ENCODE measurements around the gene DNPH1.

The DNPH1 gene

DNA sequence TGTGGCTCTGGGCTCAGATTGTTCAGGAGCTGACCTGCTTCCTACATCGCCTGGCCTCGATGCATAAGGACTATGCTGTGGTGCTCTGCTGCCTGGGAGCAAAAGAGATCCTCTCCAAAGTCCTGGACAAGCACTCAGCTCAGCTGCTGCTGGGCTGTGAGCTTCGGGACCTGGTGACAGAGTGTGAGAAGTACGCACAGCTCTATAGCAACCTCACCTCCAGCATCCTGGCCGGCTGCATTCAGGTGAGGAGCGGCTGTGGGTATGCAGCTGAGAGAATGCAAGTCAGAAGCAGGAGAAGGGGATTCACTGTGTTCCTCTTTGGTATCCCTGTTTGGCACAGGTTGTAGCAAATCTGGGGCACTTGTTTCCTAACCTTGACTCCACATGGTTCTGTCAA, 29.4 kb downstream of the DNPH1 start:
- no peaks in the 10 kb centered on the region for H3K27me3 ChIP-seq (ENCODE audit: control insufficient read depth in 1 of 2, insufficient read depth in 1 of 2, low read length in 2 of 2)
- no peak overlapping the region for H2BK12ac ChIP-seq (ENCODE audit: low read length in 2 of 2)
- H2BK15ac ChIP-seq (ENCODE audit: low read depth, poor library complexity, severe bottlenecking) = no peak overlapping the region
- no peak overlapping the region for H3K4me2 ChIP-seq (ENCODE audit: low read length, poor library complexity, severe bottlenecking)
- no peak overlapping the region for H3K4ac ChIP-seq (ENCODE audit: low read depth in 1 of 2, low read length in 2 of 2)
- no peak overlapping the region for H3K4me3 ChIP-seq (ENCODE audit: insufficient read depth in 1 of 2, low read depth in 1 of 2, low read length in 2 of 2)
- H2BK120ac ChIP-seq (ENCODE audit: low read depth, low read length) = no peak overlapping the region
- H3K79me1 ChIP-seq (replicated peaks; ENCODE audit: low read length, poor library complexity, severe bottlenecking) = no peaks in the 10 kb centered on the region
- H2AK5ac ChIP-seq (ENCODE audit: low read length, severe bottlenecking) = no peak overlapping the region
- H2AFZ ChIP-seq (ENCODE audit: low read depth, low read length) = no peak overlapping the region
- DNase-seq = no peak
- no peaks in the 10 kb centered on the region for H3K4me1 ChIP-seq (ENCODE audit: control insufficient read depth, insufficient read depth, low read depth, low read length)
- no peak overlapping the region for H3K9ac ChIP-seq (ENCODE audit: low read length)
- H2BK5ac ChIP-seq (ENCODE audit: low read depth, low read length, poor library complexity, severe bottlenecking) = no peak overlapping the region
- H3K18ac ChIP-seq (ENCODE audit: low read depth in 1 of 2, low read length in 2 of 2) = no peak overlapping the region
- H3K14ac ChIP-seq (ENCODE audit: low read length in 2 of 2) = no peak overlapping the region
- H3K36me3 ChIP-seq (ENCODE audit: control insufficient read depth in 1 of 2, insufficient read depth in 2 of 2, low read depth in 1 of 2, low read length in 2 of 2) = peaks cover 74 to 83% of the 10 kb centered on the region in 2 experiments
- no peak overlapping the region for H3K27ac ChIP-seq (ENCODE audit: low read length, poor library complexity, severe bottlenecking)
- no peak overlapping the region for H4K91ac ChIP-seq (ENCODE audit: low read length)
- WGBS = 99% methylated on average over 5 of the region's 6 CpGs
- no peak overlapping the region for H4K8ac ChIP-seq (ENCODE audit: low read length)
- no peaks in the 10 kb centered on the region for H3K9me3 ChIP-seq (ENCODE audit: control insufficient read depth, low read length)
- no peak overlapping the region for H3K23ac ChIP-seq (ENCODE audit: low read length in 2 of 2)

DNA sequence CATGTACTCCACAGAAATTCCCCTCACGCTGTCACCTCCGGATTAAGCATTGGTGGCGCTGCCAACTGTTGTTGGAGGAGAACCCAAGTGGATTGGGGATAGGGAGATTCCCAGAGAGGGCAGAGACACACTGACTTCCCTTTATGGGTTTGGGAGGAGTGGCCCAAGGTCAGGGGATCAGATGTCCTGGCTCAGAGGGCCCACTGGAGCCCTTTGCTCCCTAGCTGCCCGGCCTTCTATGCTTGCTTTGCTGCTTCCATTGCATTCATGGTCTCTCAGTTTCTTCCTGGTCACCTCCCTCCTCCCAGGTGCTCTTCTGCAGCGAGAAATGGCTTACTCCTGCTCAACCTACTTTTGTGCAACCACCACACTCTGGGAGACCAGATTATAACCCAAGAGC, 32.9 kb downstream of the DNPH1 start:
- Histone ChIP-seq H4K8ac (ENCODE audit: low read length) (no peak overlapping the region), H3K36me3 (ENCODE audit: control insufficient read depth in 1 of 2, insufficient read depth in 2 of 2, low read depth in 1 of 2, low read length in 2 of 2) (peaks cover 69 to 75% of the 10 kb centered on the region in 2 experiments), H3K14ac (ENCODE audit: low read length in 2 of 2) (no peak overlapping the region), H3K27ac (ENCODE audit: low read length, poor library complexity, severe bottlenecking) (no peak overlapping the region), H2BK5ac (ENCODE audit: low read depth, low read length, poor library complexity, severe bottlenecking) (no peak overlapping the region), H3K4me1 (ENCODE audit: control insufficient read depth, insufficient read depth, low read depth, low read length) (no peaks in the 10 kb centered on the region), H2AFZ (ENCODE audit: low read depth, low read length) (no peak overlapping the region), H2AK5ac (ENCODE audit: low read length, severe bottlenecking) (no peak overlapping the region), H3K23ac (ENCODE audit: low read length in 2 of 2) (no peak overlapping the region), H2BK120ac (ENCODE audit: low read depth, low read length) (no peak overlapping the region), H3K18ac (ENCODE audit: low read depth in 1 of 2, low read length in 2 of 2) (no peak overlapping the region), H2BK12ac (ENCODE audit: low read length in 2 of 2) (no peak overlapping the region), H3K9ac (ENCODE audit: low read length) (no peak overlapping the region), H4K91ac (ENCODE audit: low read length) (no peak overlapping the region), H3K4me2 (ENCODE audit: low read length, poor library complexity, severe bottlenecking) (no peak overlapping the region), H3K27me3 (ENCODE audit: control insufficient read depth in 1 of 2, insufficient read depth in 1 of 2, low read length in 2 of 2) (no peaks in the 10 kb centered on the region), H3K9me3 (ENCODE audit: control insufficient read depth, low read length) (no peaks in the 10 kb centered on the region), H3K79me1 (replicated peaks; ENCODE audit: low read length, poor library complexity, severe bottlenecking) (peaks cover 6% of the 10 kb centered on the region), H3K4me3 (ENCODE audit: insufficient read depth in 1 of 2, low read depth in 1 of 2, low read length in 2 of 2) (no peak overlapping the region), H3K4ac (ENCODE audit: low read depth in 1 of 2, low read length in 2 of 2) (no peak overlapping the region), H2BK15ac (ENCODE audit: low read depth, poor library complexity, severe bottlenecking) (no peak overlapping the region)
- WGBS = over 99% methylated on average over 5 of the region's 5 CpGs
- no peak for DNase-seq

GRCh38 chr6:43193929-43194328, 35.4 kb downstream of the DNPH1 start:
- Histone ChIP-seq H3K27me3 (ENCODE audit: control insufficient read depth in 1 of 2, insufficient read depth in 1 of 2, low read length in 2 of 2) (no peaks in the 10 kb centered on the region), H2BK120ac (ENCODE audit: low read depth, low read length) (no peak overlapping the region), H3K9me3 (ENCODE audit: control insufficient read depth, low read length) (no peaks in the 10 kb centered on the region), H2AFZ (ENCODE audit: low read depth, low read length) (no peak overlapping the region), H2BK12ac (ENCODE audit: low read length in 2 of 2) (no peak overlapping the region), H2BK15ac (ENCODE audit: low read depth, poor library complexity, severe bottlenecking) (no peak overlapping the region), H3K9ac (ENCODE audit: low read length) (no peak overlapping the region), H3K4me1 (ENCODE audit: control insufficient read depth, insufficient read depth, low read depth, low read length) (no peaks in the 10 kb centered on the region), H3K14ac (ENCODE audit: low read length in 2 of 2) (no peak overlapping the region), H3K4me3 (ENCODE audit: insufficient read depth in 1 of 2, low read depth in 1 of 2, low read length in 2 of 2) (no peak overlapping the region), H2AK5ac (ENCODE audit: low read length, severe bottlenecking) (no peak overlapping the region), H2BK5ac (ENCODE audit: low read depth, low read length, poor library complexity, severe bottlenecking) (no peak overlapping the region), H3K36me3 (ENCODE audit: control insufficient read depth in 1 of 2, insufficient read depth in 2 of 2, low read depth in 1 of 2, low read length in 2 of 2) (peaks cover 49 to 56% of the 10 kb centered on the region in 2 experiments), H3K4ac (ENCODE audit: low read depth in 1 of 2, low read length in 2 of 2) (no peak overlapping the region), H3K23ac (ENCODE audit: low read length in 2 of 2) (no peak overlapping the region), H3K27ac (ENCODE audit: low read length, poor library complexity, severe bottlenecking) (no peak overlapping the region), H3K4me2 (ENCODE audit: low read length, poor library complexity, severe bottlenecking) (no peak overlapping the region), H3K79me1 (replicated peaks; ENCODE audit: low read length, poor library complexity, severe bottlenecking) (peaks cover 9% of the 10 kb centered on the region), H4K91ac (ENCODE audit: low read length) (no peak overlapping the region), H4K8ac (ENCODE audit: low read length) (no peak overlapping the region), H3K18ac (ENCODE audit: low read depth in 1 of 2, low read length in 2 of 2) (no peak overlapping the region)
- DNase-seq = no peak
- 95% methylated on average over 5 of the region's 5 CpGs for WGBS

DNA sequence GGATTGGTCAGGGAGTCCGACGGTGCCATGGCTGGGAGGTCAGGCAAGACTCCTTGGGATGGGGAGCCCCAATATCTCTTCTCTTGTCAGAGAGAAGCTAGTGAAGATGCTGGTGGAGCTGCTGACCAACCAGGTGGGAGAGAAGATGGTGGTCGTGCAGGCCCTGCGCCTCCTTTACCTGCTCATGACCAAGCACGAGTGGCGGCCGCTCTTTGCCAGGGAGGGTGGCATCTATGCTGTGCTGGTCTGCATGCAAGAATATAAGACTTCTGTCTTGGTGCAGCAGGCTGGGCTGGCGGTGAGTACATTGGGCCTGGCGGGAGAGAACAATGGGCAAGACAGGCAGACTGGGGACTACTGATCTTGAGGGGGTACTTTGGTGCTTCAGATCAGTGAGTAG, 36.4 kb downstream of the DNPH1 start:
- H2BK5ac ChIP-seq (ENCODE audit: low read depth, low read length, poor library complexity, severe bottlenecking) = no peak overlapping the region
- no peak overlapping the region for H3K23ac ChIP-seq (ENCODE audit: low read length in 2 of 2)
- H4K91ac ChIP-seq (ENCODE audit: low read length) = no peak overlapping the region
- H4K8ac ChIP-seq (ENCODE audit: low read length) = no peak overlapping the region
- H3K9ac ChIP-seq (ENCODE audit: low read length) = no peak overlapping the region
- H3K4me2 ChIP-seq (ENCODE audit: low read length, poor library complexity, severe bottlenecking) = no peak overlapping the region
- no peak overlapping the region for H3K14ac ChIP-seq (ENCODE audit: low read length in 2 of 2)
- H3K36me3 ChIP-seq (ENCODE audit: control insufficient read depth in 1 of 2, insufficient read depth in 2 of 2, low read depth in 1 of 2, low read length in 2 of 2) = peaks cover 49 to 58% of the 10 kb centered on the region in 2 experiments
- no peak overlapping the region for H3K4ac ChIP-seq (ENCODE audit: low read depth in 1 of 2, low read length in 2 of 2)
- no peak overlapping the region for H3K27ac ChIP-seq (ENCODE audit: low read length, poor library complexity, severe bottlenecking)
- H3K27me3 ChIP-seq (ENCODE audit: control insufficient read depth in 1 of 2, insufficient read depth in 1 of 2, low read length in 2 of 2) = no peaks in the 10 kb centered on the region
- H3K9me3 ChIP-seq (ENCODE audit: control insufficient read depth, low read length) = no peaks in the 10 kb centered on the region
- H3K4me1 ChIP-seq (ENCODE audit: control insufficient read depth, insufficient read depth, low read depth, low read length) = no peaks in the 10 kb centered on the region
- H2AK5ac ChIP-seq (ENCODE audit: low read length, severe bottlenecking) = no peak overlapping the region
- H3K18ac ChIP-seq (ENCODE audit: low read depth in 1 of 2, low read length in 2 of 2) = no peak overlapping the region
- H2AFZ ChIP-seq (ENCODE audit: low read depth, low read length) = no peak overlapping the region
- no peak overlapping the region for H2BK15ac ChIP-seq (ENCODE audit: low read depth, poor library complexity, severe bottlenecking)
- WGBS = 96% methylated on average over 9 of the region's 9 CpGs
- H2BK120ac ChIP-seq (ENCODE audit: low read depth, low read length) = no peak overlapping the region
- no peak overlapping the region for H2BK12ac ChIP-seq (ENCODE audit: low read length in 2 of 2)
- H3K79me1 ChIP-seq (replicated peaks; ENCODE audit: low read length, poor library complexity, severe bottlenecking) = peaks cover 12% of the 10 kb centered on the region
- DNase-seq = no peak
- H3K4me3 ChIP-seq (ENCODE audit: insufficient read depth in 1 of 2, low read depth in 1 of 2, low read length in 2 of 2) = no peak overlapping the region

Data from mesenchymal stem cell (in vitro differentiated cells and primary cell).